ENCODE measurements around the gene CBL.

The CBL gene

GRCh38 chr11:119315131-119316015 lies 109.2 kb downstream of the CBL start:
- DNase-seq: no peak

GRCh38 chr11:119316016-119316728 lies 110.0 kb downstream of the CBL start:
- no peak for DNase-seq

GRCh38 chr11:119316729-119317591 lies 110.8 kb downstream of the CBL start, which contains the start of gene MCAM:
TSS of gene MCAM (minus strand) at chr11:119317130. CDS start at chr11:119317101, 29 bp downstream.
- no peak for DNase-seq

GRCh38 chr11:119317592-119318239 lies 111.6 kb downstream of the CBL start:
- no peak for DNase-seq

GRCh38 chr11:119318240-119319135 lies 112.3 kb downstream of the CBL start:
- DNase-seq: no peak

DNA sequence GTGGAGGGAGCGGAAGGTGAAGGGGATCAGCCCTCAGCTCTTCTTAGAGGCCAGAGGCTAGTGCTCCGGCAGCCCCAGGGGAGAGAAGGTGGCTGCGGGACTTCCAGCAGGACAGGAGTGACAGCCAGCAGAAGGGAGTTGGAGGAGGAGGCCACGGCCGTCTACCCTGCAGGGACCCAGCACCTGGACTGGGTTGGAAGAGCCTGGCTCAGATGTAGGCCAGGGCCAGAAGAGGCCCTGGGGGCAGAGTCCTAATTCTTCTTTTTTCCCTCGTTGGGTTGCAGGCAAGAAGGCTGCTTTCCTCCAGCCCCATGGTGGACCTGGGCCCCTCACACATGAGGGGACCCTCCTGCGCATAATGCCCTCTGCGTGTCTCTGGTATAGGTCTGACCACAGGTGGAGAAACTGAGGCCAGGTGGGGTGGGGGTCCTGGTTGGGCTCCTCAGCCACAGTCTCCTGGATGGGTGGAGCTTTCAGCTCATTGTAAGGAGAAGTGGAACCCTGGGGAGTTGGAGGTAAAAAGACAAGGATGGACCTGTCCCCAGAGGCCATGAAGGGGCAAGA lies 113.1 kb downstream of the CBL start:
- DNase-seq: no peak

- DNase-seq: no peak
These were observed 113.6 kb downstream of the CBL start for GRCh38 chr11:119319700-119320239.

DNA sequence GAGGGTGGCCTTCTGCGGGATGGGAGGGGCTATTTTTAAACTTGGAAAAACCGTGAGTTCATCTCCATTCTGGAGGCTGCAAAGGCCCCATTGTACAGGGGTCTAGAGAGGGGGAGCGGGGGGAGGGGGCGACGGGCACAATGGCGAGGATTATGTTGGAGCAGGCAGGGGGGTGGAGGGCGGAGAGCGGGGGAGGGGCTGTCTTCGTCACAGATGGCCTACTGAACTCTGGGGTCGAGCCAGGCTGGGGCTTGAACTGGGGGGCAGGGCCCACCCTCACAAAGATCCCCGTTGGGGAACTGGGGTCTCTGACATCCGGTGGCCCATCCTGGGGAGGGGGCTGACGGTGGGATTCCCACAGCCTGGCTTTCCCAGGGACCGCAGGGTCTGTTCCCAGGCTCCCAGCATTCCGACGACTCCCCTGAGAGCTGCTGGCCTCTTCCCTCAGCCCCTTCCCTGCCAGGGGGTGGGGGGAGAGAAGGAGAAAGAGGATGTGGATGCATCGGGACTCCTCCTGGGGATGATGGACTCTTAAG lies 114.2 kb downstream of the CBL start:
- DNase-seq: no peak

GRCh38 chr11:119320776-119321524 lies 114.8 kb downstream of the CBL start:
- DNase-seq: no peak

- no peak for DNase-seq
These were observed 116.2 kb downstream of the CBL start for GRCh38 chr11:119322360-119322739.

- no peak for DNase-seq
These were observed 116.9 kb downstream of the CBL start for GRCh38 chr11:119322921-119323531.

DNA sequence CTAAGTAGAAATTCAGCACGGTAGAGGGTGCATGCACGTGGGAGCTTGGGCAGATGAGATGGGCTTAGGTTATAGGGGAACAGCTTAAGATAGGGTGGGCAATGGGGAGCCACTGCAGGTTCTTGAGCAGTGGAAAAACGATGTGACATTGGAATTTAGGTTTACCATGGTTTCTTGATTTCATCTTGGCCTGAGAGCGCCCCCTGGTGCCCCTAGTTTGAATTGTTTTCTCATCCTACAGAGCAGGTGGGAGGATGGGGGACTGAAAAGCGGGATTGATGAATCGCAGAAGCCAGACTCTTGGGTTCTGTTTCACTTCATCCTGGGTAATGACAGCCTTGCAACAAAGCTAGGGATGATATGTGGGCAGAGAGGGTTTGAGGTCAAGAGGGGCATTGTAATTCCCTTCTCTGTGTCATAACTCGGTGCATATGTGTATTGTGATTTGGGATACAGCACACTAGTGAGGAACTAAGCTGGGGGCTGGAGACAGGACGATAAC lies 117.4 kb downstream of the CBL start:
- DNase-seq: no peak

DNA sequence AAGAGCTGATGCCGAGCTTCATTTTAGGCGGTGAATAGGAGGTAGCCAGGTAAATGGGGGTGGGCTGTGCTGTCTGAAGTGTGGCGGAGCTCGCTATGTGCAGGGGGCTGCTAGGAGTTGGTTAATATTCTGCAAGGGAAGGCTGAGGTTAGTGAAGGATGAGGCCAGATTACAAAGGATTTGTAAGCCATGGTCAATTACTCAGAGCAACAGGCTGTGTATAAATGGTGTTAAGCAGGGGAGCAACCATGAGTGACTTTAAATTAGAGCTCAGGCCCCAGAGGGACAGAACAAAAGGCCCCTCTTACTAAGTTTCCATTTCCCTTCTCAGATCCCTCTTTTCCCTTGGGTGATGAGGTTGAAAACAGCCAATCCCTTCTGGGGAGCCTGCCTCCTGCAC lies 118.0 kb downstream of the CBL start:
- no peak for DNase-seq

GRCh38 chr11:119329320-119329719 lies 123.2 kb downstream of the CBL start:
- no peak for DNase-seq

- no peak for DNase-seq
These were observed 124.1 kb downstream of the CBL start for GRCh38 chr11:119330237-119330636.

DNA sequence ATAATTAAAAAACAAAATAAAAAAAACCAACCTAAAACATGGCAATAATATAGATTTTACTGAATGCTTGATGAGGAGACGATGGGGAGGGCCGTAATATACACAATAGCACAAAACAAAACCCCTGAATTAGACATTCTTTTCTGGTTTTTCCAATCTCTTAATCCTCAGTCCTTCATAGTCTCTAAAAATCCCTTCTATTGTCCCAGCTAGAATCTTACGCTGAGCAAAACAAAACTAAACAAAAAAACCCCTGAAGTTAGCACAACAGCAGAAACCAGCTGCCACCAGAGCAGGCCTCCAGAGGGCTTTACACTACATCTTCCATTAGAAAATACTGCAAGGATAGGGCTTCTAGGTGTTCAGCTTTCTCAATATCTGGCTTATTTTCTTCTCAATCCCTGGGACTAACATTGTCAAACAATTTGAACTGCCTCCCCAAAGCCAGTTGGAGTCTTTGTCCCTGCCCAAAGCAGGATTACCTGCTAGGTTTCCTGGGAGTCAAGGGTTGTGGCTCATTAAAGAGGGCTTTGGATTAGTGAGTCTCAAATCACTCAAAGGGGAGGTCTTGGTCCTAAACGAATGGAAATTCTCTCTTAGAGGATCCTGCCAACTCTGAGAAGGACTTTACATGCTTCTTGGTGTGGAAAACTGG lies 126.1 kb downstream of the CBL start:
- no peak for DNase-seq

DNA sequence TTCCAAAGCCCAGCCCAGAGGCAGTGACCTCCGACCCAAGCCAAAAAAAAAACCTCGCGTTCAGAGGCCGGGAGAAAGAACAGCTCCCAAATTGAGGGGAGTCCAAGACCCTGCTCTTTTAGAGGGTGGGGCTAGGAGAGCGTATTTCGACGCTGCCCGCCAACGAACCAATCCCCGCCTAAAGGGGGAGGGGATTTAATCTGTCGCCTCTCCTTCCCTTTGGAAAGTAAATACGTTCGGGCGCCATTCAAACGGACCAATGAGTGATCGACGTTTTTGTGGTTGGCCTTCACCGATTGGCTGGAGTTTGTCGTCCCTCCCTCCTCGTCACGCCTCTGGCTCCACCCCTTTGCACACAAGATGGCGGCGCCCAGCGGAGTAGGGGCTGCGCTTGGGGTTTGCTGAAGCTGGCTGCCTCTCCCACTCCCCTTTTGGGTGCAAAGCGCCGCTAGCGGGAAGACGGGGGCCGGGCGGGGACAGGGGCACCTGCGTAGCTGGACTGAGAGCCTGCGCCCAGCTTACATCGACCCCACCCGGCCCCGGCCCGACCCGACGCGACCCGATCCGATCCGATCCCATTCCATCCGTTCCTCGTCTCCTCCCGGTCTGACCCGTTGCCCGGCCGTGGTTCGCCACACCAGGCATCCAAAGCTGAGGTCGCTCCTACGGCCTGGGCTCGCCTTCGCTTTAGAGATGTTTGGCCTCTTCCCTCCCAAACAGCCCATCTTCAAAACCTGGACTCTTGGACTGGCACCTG lies 128.2 kb downstream of the CBL start, which contains the start of gene RNF26:
Gene RNF26 (plus strand): TSS at position 354 of the 757 bp plus-strand sequence. CDS start 596 bp downstream, outside the sequence.
- DNase-seq: peak; percentile 94

All from GDM1 (cell line).